MM.1S (cell line): ENCODE data around the gene ARHGAP44.

Experiments used
- DNase-seq: peaks from one replicate; pipeline ENCODE4 v3.0.0-alpha.2; 2015
- H2AFZ ChIP-seq: fragments of 300-600 bp; sonication (generic); 2 replicates; pipeline ENCODE4 v1.6.0; 2016; ENCODE audit warnings: antibody characterized with exemption, low read length
- H3F3A ChIP-seq: fragments of 300-600 bp; sonication (generic); 2 replicates; pipeline ENCODE4 v1.6.1; 2016; ENCODE audit warnings: mild to moderate bottlenecking, antibody characterized with exemption, low read length, moderate library complexity, mixed read lengths; ENCODE audit not compliant: insufficient read depth
- H3K27ac ChIP-seq: fragments of 300-600 bp; sonication (generic); 2 replicates; pipeline ENCODE4 v1.5.1; 2016; ENCODE audit warnings: mild to moderate bottlenecking, low read length
- H3K27me3 ChIP-seq: fragments of 300-600 bp; sonication (generic); replicated peaks from 2 replicates; pipeline ENCODE4 v1.6.0; 2016; ENCODE audit warnings: low read length; ENCODE audit not compliant: insufficient read depth
- H3K36me3 ChIP-seq: fragments of 300-600 bp; sonication (generic); replicated peaks from 2 replicates; pipeline ENCODE4 v1.6.1; 2016; ENCODE audit warnings: mild to moderate bottlenecking, low read length, mixed read lengths; ENCODE audit not compliant: insufficient read depth
- H3K4me1 ChIP-seq: fragments of 300-600 bp; sonication (generic); 2 replicates; pipeline ENCODE4 v1.6.1; 2016; ENCODE audit warnings: low read length, mixed read lengths
- H3K4me2 ChIP-seq: fragments of 300-600 bp; sonication (generic); 2 replicates; pipeline ENCODE4 v1.6.0; 2016; ENCODE audit warnings: low read depth, low read length
- H3K4me3 ChIP-seq: fragments of 300-600 bp; sonication (generic); 2 replicates; pipeline ENCODE4 v1.5.1; 2016; ENCODE audit warnings: low read length, mixed read lengths
- H3K79me2 ChIP-seq: fragments of 300-600 bp; sonication (generic); 2 replicates; pipeline ENCODE4 v1.6.1; 2016; ENCODE audit warnings: mixed run types, low read length, mixed read lengths
- H3K9ac ChIP-seq: fragments of 300-600 bp; sonication (generic); 2 replicates; pipeline ENCODE4 v1.6.1; 2016; ENCODE audit warnings: low read length, mixed read lengths
- H3K9me2 ChIP-seq: fragments of 300-600 bp; sonication (generic); replicated peaks from 2 replicates; pipeline ENCODE4 v1.6.1; 2016; ENCODE audit warnings: mild to moderate bottlenecking, low read length, mixed read lengths; ENCODE audit not compliant: insufficient read depth
- H3K9me3 ChIP-seq: fragments of 300-600 bp; sonication (generic); replicated peaks from 2 replicates; pipeline ENCODE4 v1.6.1; 2016; ENCODE audit warnings: mild to moderate bottlenecking, low read length, mixed read lengths; ENCODE audit not compliant: insufficient read depth
- H4K20me1 ChIP-seq: fragments of 300-600 bp; sonication (generic); 2 replicates; pipeline ENCODE4 v1.6.1; 2016; ENCODE audit warnings: mild to moderate bottlenecking, low read length, moderate library complexity, mixed read lengths; ENCODE audit not compliant: insufficient read depth
- EZH2 ChIP-seq: fragments of 300-600 bp; sonication (generic); optimal IDR thresholded peaks from 2 replicates; pipeline ENCODE3; 2017; ENCODE audit warnings: low read depth, mild to moderate bottlenecking, antibody characterized with exemption, low read length, mixed read lengths
- EZH2phosphoT487 ChIP-seq: fragments of 300-600 bp; sonication (generic); IDR thresholded peaks from 2 replicates; pipeline ENCODE4 v1.6.1; 2018; ENCODE audit warnings: antibody characterized with exemption, low read length
- TF ChIP-seq, protein P1 (sequence below): fragments of 300-600 bp; sonication (generic); IDR thresholded peaks from 2 replicates; pipeline ENCODE4 v1.5.1; 2016; ENCODE audit warnings: antibody characterized with exemption, low read length, mixed read lengths

The ARHGAP44 gene

GRCh38 chr17:12952012-12952411 lies 162.7 kb downstream of the ARHGAP44 start:
- Histone ChIP-seq H3F3A (no peaks in the 10 kb centered on the region), H3K27me3 (no peaks in the 10 kb centered on the region), H3K9ac (no peak overlapping the region), H3K4me3 (no peak overlapping the region), H3K4me2 (no peak overlapping the region), H3K9me3 (no peaks in the 10 kb centered on the region), H3K36me3 (no peaks in the 10 kb centered on the region), H3K4me1 (no peaks in the 10 kb centered on the region), H4K20me1 (no peaks in the 10 kb centered on the region), H3K79me2 (no peaks in the 10 kb centered on the region), H2AFZ (no peak overlapping the region), H3K27ac (no peak overlapping the region), H3K9me2 (no peaks in the 10 kb centered on the region)
- TF ChIP-seq EZH2phosphoT487 (no peak), EZH2 (no peak)
- TF ChIP-seq, protein P1, sequence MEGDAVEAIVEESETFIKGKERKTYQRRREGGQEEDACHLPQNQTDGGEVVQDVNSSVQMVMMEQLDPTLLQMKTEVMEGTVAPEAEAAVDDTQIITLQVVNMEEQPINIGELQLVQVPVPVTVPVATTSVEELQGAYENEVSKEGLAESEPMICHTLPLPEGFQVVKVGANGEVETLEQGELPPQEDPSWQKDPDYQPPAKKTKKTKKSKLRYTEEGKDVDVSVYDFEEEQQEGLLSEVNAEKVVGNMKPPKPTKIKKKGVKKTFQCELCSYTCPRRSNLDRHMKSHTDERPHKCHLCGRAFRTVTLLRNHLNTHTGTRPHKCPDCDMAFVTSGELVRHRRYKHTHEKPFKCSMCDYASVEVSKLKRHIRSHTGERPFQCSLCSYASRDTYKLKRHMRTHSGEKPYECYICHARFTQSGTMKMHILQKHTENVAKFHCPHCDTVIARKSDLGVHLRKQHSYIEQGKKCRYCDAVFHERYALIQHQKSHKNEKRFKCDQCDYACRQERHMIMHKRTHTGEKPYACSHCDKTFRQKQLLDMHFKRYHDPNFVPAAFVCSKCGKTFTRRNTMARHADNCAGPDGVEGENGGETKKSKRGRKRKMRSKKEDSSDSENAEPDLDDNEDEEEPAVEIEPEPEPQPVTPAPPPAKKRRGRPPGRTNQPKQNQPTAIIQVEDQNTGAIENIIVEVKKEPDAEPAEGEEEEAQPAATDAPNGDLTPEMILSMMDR, result no peak
- no peak for DNase-seq

DNA sequence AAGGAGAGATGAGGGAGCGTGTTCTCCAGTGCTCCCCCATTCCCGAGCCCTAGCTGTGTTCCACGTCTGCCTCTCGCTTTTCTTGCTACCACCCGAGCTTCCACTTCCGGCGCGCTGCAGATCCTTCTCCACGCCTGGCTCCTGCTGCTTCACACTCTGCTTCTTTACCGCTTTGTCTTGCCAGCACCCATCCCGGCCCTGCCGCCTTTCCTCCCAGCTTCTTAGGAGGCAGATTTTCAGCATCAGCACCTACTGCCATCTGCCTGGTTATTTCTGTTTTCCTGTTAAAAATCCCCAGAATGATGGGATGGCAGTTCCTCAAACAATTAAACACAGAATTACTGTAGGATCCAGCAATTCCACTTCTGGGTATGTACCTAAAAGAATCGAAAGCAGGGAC lies 163.9 kb downstream of the ARHGAP44 start:
- H3K9me2 ChIP-seq, result no peaks in the 10 kb centered on the region
- H3K27me3 ChIP-seq, result no peaks in the 10 kb centered on the region
- H3K9me3 ChIP-seq, result no peaks in the 10 kb centered on the region
- no peaks in the 10 kb centered on the region for H3K4me1 ChIP-seq
- DNase-seq, result no peak
- no peak overlapping the region for H3K27ac ChIP-seq
- no peak overlapping the region for H3K9ac ChIP-seq
- no peak overlapping the region for H3K4me3 ChIP-seq
- no peaks in the 10 kb centered on the region for H3K79me2 ChIP-seq
- H2AFZ ChIP-seq, result no peak overlapping the region
- H3K36me3 ChIP-seq, result no peaks in the 10 kb centered on the region
- H4K20me1 ChIP-seq, result no peaks in the 10 kb centered on the region
- H3F3A ChIP-seq, result no peaks in the 10 kb centered on the region
- no peak overlapping the region for H3K4me2 ChIP-seq
- TF ChIP-seq, protein P1, result no peak
- TF ChIP-seq EZH2phosphoT487 (no peak), EZH2 (no peak)

GRCh38 chr17:12955521-12955920 lies 166.2 kb downstream of the ARHGAP44 start:
- H3K4me2 ChIP-seq, result no peak overlapping the region
- H3K4me3 ChIP-seq, result no peak overlapping the region
- no peaks in the 10 kb centered on the region for H4K20me1 ChIP-seq
- no peak for DNase-seq
- H3K27ac ChIP-seq, result no peak overlapping the region
- H3K9ac ChIP-seq, result no peak overlapping the region
- no peaks in the 10 kb centered on the region for H3K9me2 ChIP-seq
- H3K27me3 ChIP-seq, result no peaks in the 10 kb centered on the region
- no peak overlapping the region for H2AFZ ChIP-seq
- H3K79me2 ChIP-seq, result no peaks in the 10 kb centered on the region
- H3K4me1 ChIP-seq, result no peaks in the 10 kb centered on the region
- no peak for TF ChIP-seq EZH2
- TF ChIP-seq, protein P1, result no peak
- TF ChIP-seq EZH2phosphoT487, result no peak
- no peaks in the 10 kb centered on the region for H3K36me3 ChIP-seq
- H3F3A ChIP-seq, result no peaks in the 10 kb centered on the region
- H3K9me3 ChIP-seq, result no peaks in the 10 kb centered on the region

DNA sequence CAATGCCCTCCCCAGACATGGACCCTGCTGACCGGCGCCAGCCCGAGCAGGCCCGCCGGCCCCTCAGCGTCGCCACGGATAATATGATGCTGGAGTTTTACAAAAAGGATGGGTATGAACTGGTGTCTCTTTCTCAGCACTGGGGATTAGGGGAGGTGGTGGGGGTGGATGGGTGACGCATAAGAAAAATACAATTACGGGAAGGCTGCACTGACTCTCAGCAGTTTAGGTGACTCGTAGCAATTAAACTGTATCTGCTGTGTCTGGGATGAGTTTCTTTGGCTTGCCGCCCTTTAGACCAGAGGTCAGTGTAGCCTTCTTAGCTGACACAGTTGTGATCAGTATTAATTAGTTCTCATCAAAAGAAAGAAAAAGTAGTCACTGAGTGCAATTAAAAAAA lies 169.5 kb downstream of the ARHGAP44 start:
- no peaks in the 10 kb centered on the region for H3K9me3 ChIP-seq

More for the DNA sequence above, 169.5 kb downstream of the ARHGAP44 start:
- Histone ChIP-seq H3K79me2 (no peaks in the 10 kb centered on the region), H3K4me3 (no peak overlapping the region), H3K27ac (no peak overlapping the region), H3K4me2 (no peak overlapping the region), H3K36me3 (no peaks in the 10 kb centered on the region), H3F3A (no peaks in the 10 kb centered on the region), H3K9me2 (no peaks in the 10 kb centered on the region), H4K20me1 (no peaks in the 10 kb centered on the region), H2AFZ (no peak overlapping the region), H3K27me3 (no peaks in the 10 kb centered on the region), H3K4me1 (no peaks in the 10 kb centered on the region), H3K9ac (no peak overlapping the region)
- no peak for DNase-seq
- TF ChIP-seq, protein P1, result no peak
- no peak for TF ChIP-seq EZH2
- TF ChIP-seq EZH2phosphoT487, result no peak
